Left colon (tissue), 2 donors: ENCODE results near the gene FNIP2. TPM values are rescaled to one million over a fixed set of nuclear protein-coding genes. Genes with fewer than 3 reads are reported as not detected.
"Not testable (repeated sequence)": the region's sequence is repeated elsewhere in the genome, so short reads cannot be mapped to it uniquely, and the experiment has no call there.

Source experiments
- ATAC-seq: fragments of 200-7000 bp; cut with Tn5 transposase; one replicate; pipeline ENCODE4 v1.9.1; 2020; ENCODE audit warnings: mild to moderate bottlenecking, moderate library complexity
- DNase-seq, 2 donors: peaks; one replicate each; pipeline ENCODE4 v3.0.0-alpha.2; 2020
- intact Hi-C, 2 donors: fragments of 100-400 bp; cut with DNase I in 1 of 2; cut with micrococcal nuclease in 1 of 2; formaldehyde crosslinking; loops; one replicate each; pipeline versions ENCODE4 v1.11.2 to v1.14.0; 2022; cut with DNase I, micrococcal nuclease
- total RNA-seq, 2 donors: library from RNA; stranded (reverse); fragmentation: NEBNext Ultra II Directional; extraction: Animal tissue kit (Norgen Biotek cat#: 25700); gene quantifications; one replicate each; pipeline ENCODE4 v1.2.1, GENCODE V29; 2021
- donor health status: DM: no; HTN: no; CAD: no.
- donor health status: DM: yes; HTN: yes; CAD: no.

The FNIP2 gene
- total RNA-seq, 2 donors from 2014 or later = 69.0 TPM

- ATAC-seq = no peak
- DNase-seq = no peak
- intact Hi-C loops = no loop called here
Observed at GRCh38 chr4:158758142-158758541, 10.7 kb upstream of the FNIP2 start.

GRCh38 chr4:158758703-158759102 lies 10.1 kb upstream of the FNIP2 start:
- DNase-seq (no peak), ATAC-seq (no peak)
- intact Hi-C loops = no loop called here

- DNase-seq, intact Hi-C loops, ATAC-seq: not testable (repeated sequence)
Observed at GRCh38 chr4:158759539-158759938, 9.3 kb upstream of the FNIP2 start.

- no peak for DNase-seq
Observed at GRCh38 chr4:158760866-158761265, 8.0 kb upstream of the FNIP2 start.

GRCh38 chr4:158762553-158762952 lies 6.3 kb upstream of the FNIP2 start:
- ATAC-seq (no peak), DNase-seq (no peak)
- intact Hi-C loops = no loop called here

More at GRCh38 chr4:158760866-158761265, 8.0 kb upstream of the FNIP2 start:
- intact Hi-C loops = no loop called here
- no peak for ATAC-seq

- intact Hi-C loops = no loop called here
- no peak for DNase-seq
- ATAC-seq = no peak
Observed at GRCh38 chr4:158763462-158763861, 5.4 kb upstream of the FNIP2 start.

GRCh38 chr4:158766434-158767044 lies 2.3 kb upstream of the FNIP2 start:
- DNase-seq (no peak), ATAC-seq (no peak)
- intact Hi-C loops = no loop called here

GRCh38 chr4:158767451-158767850 lies 1.4 kb upstream of the FNIP2 start:
- DNase-seq (no peak), ATAC-seq (no peak)
- intact Hi-C loops = no loop called here

- intact Hi-C loops = no loop called here
- DNase-seq = peak; percentile 38 to 54
- peak; percentile 35 for ATAC-seq
Observed at GRCh38 chr4:158769175-158769921, 522 bp downstream of the FNIP2 start.

GRCh38 chr4:158770671-158771070 lies 1.8 kb downstream of the FNIP2 start:
- intact Hi-C loops = no loop called here
- ATAC-seq (no peak), DNase-seq (no peak)

- DNase-seq = no peak
- intact Hi-C loops = no loop called here
- no peak for ATAC-seq
Observed at GRCh38 chr4:158771776-158772175, 3.0 kb downstream of the FNIP2 start.

GRCh38 chr4:158775091-158775651 lies 6.3 kb downstream of the FNIP2 start:
- ATAC-seq (peak; percentile 44), DNase-seq (no peak)
- intact Hi-C loops = no loop called here

- DNase-seq = no peak
- intact Hi-C loops = no loop called here
- no peak for ATAC-seq
Observed at GRCh38 chr4:158776106-158776505, 7.3 kb downstream of the FNIP2 start.

- DNase-seq = peak in 1 of 2 donors; percentile 29
- intact Hi-C loops = no loop called here
- peak; percentile 53 for ATAC-seq
Observed at GRCh38 chr4:158777423-158778155, 8.8 kb downstream of the FNIP2 start.

- DNase-seq (no peak), ATAC-seq (peak; percentile 52)
- intact Hi-C loops = no loop called here
Observed at GRCh38 chr4:158778156-158778711, 9.4 kb downstream of the FNIP2 start.

GRCh38 chr4:158778712-158779111 lies 9.9 kb downstream of the FNIP2 start:
- DNase-seq = peak; percentile 36 to 60
- intact Hi-C loops = no loop called here
- peak; percentile 60 for ATAC-seq

GRCh38 chr4:158781963-158782362 lies 13.1 kb downstream of the FNIP2 start:
- intact Hi-C loops = no loop called here
- ATAC-seq = no peak
- no peak for DNase-seq

GRCh38 chr4:158782551-158783360 lies 13.9 kb downstream of the FNIP2 start:
- DNase-seq = no peak
- peak; percentile 87 for ATAC-seq
- intact Hi-C loops = no loop called here
